NCI-H2107 (cell line): Measurements from ENCODE around the gene PGA3.
"Not testable (repeated sequence)": the region's sequence is repeated elsewhere in the genome, so short reads cannot be mapped to it uniquely, and the experiment has no call there.

Experiments
- DNase-seq: peaks from one replicate; lab custom pipeline; 2025; lab: John Stamatoyannopoulos, UW

Gene PGA3

DNA sequence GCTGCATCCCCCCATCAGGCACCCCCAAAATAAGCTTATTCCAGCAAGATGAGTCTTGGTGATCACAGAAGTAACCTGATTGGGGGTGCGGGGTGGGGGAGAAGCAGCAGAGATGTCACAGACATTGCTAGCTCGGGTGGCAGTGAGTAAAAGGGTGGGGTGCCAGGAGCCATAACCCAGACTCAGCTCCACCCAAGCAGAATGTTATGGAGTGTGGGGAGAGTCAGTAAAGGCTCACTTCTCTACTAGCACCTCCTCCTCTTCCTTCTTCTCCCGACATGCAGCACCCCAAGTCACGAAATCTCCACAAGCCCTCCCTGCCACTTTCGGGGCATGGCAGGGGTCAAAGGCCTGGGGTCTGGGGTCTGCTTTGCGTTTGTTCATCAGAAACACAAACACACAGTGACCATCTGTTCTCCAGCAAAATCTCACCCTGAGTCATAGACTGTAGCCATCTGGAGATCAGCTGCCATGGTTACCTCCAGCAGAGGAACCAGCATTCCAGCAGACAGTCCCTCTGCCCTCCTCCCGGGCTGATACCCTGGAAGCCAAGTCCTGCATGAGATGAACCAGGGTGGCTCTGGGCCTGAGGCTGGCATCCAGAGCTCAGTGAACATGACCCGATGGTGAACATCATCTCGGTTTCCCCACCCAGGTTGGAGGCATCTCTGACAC, 4.5 kb downstream of the PGA3 start:
- DNase-seq, result not testable (repeated sequence)

DNA sequence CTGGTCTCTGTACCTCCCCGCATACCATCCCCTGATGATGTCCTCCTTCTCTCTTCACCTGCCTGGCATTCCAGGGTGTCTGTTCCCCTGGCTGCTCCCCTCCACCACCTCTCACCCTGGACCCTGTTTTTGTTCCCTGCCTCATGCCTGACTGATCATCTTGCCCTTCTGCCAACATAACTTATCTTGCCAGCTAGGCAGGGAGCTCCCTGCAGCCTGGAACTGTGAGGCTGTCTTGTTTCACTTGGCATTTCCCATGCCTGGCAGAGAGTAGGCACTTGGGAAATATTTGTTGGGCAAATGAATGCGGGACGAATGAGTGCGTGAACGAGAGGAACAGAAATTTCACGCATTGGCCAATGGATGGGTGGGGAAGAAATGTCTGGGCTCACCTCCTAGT, 7.3 kb downstream of the PGA3 start:
- DNase-seq, result not testable (repeated sequence)

DNA sequence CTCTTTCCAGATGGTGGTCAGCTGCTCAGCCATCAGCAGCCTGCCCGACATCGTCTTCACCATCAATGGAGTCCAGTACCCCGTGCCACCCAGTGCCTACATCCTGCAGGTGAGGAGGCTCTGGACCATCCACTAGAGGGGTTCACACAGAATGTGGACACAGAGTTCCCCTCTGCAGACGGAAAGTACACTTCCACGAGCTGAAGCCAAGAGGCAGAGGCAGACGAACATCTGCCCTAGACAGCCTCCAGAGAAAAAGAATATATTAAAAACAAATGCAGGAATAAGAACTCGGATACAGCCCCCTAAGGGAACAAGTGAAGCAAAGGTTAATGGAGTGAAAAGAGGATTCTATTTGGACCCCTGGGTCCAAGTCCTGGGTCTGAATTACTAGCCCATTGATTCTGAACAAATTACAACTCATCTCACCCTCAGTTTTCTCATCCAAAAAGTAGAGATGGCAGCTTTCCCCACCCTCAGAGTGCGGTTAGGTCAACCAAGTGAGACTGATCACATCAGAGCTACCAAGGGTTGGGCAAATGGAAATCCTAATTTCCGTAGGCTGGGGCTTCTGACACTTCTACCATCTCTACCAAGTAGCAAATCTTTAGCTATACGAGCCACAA, 8.1 kb downstream of the PGA3 start:
- DNase-seq, result not testable (repeated sequence)

DNA sequence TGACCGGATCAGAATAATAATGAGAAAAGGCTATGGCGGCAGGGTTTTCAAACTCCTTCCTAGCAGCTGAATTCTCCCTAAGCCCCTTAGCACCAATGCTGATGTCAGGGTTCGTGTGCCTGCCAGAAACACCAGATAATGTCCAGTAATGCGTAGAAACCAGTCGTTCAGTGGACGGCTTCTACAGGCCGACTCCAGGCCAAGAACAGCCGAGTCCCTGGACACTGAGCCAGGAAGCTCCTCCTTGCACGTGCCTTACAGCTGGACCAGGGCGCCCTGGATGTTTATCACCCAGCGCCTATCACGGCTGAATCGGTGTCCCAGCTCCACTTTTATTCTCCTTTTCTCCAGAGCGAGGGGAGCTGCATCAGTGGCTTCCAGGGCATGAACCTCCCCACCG, 8.9 kb downstream of the PGA3 start:
- not testable (repeated sequence) for DNase-seq

DNA sequence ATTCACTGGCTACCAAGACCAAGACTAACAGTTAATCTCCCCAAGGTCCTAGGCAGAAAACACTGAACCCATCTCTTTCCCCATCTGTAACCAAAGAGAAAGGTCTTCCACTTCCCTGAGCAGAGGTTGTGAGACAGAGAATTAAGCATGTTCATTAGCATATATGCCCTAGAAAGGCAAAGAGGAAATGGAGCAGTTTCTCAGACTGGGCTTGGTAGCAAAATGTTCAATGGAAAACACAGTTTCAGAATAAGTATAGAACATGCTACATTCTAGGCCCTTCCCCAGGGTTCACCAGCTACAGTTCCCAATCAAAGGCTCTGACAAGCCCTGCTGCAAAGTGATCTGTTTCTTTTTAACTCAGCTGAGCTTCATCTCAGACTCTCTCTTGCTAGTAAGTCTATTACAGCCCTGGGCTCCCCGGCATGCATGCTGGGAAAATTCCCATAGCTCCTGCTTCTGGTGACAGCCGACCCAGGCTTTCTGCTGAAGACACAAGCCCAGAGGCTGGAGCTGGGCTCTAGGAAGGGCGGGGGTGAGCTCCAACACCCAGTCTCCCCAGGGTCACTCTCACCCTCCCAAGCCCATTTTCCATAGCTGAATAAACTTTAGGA, 10.5 kb downstream of the PGA3 start:
- DNase-seq, result not testable (repeated sequence)

DNA sequence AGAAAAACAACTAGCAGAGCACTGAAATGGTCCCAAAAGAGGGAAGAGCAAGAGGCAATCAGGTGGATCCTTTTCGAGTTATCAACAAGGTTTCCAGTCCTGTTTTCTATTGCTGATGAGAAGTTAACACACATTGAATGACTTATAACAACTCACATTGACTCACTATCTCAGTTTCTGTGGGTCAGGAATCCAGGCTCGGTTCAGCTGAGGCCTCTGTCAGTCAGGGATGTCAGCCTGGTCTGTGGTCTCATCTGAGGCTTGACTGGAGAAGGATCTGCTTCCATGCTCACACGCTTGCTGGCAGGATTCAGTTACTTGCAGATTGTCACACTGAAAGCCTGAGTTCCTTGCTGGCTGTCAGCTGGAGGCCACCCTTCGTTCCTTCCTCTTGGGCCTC, 15.0 kb downstream of the PGA3 start:
- DNase-seq, result not testable (repeated sequence)

DNA sequence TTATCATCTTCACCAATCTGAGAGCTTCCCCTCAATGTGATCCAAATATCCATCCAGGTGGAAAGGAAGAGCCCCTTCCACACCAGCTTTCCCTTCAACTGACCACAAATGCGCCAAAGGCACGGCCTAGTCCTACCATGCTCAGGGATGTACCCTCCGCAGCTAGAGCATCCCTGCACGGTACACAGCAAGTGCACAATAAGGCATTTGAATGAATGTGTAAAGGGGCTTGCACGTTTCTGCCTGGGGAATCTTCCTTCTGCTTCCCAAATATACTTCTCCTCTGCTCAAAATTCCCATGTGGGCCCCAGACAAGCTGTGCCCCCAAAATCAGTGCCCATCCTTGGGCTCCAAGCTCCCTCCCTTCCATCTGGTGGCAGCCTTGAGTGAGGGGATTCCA, 15.7 kb downstream of the PGA3 start:
- not testable (repeated sequence) for DNase-seq

DNA sequence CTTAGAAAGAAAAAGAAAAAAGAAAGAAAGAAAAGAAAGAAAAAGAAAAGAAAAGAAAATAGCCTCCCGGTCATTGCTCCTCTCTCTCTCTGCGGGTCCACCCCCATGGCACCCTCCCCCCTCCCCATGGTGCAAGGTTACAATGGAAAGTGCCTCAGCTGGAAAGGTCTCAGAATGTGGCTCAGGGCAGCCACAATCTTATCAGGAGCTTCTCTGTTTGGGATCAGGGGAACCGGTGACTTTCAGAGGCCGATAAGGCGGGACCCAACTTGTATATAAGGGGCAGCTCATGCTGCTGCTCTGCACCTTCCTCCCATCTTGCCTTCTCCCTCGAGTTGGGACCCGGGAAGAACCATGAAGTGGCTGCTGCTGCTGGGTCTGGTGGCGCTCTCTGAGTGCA, 18.7 kb downstream of the PGA3 start, which contains the start of gene PGA4:
Gene PGA4 (plus strand): TSS at position 301 of the 400 bp plus-strand sequence. CDS start 54 bp downstream, at position 355.
- not testable (repeated sequence) for DNase-seq

DNA sequence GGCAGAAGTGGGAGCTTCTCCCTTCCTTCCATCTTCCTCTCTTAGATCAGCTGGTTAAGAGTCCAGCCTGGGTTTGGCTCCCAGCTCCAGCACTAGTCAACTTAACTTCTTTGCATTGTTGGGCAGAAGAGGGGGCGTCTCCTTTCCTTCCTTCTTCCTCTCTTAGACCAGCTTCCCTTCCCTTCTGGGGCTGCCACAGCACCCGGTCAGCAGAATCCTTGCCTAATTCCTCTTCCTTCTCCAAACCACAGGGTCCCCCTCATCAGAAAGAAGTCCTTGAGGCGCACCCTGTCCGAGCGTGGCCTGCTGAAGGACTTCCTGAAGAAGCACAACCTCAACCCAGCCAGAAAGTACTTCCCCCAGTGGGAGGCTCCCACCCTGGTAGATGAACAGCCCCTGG, 19.4 kb downstream of the PGA3 start:
- not testable (repeated sequence) for DNase-seq

DNA sequence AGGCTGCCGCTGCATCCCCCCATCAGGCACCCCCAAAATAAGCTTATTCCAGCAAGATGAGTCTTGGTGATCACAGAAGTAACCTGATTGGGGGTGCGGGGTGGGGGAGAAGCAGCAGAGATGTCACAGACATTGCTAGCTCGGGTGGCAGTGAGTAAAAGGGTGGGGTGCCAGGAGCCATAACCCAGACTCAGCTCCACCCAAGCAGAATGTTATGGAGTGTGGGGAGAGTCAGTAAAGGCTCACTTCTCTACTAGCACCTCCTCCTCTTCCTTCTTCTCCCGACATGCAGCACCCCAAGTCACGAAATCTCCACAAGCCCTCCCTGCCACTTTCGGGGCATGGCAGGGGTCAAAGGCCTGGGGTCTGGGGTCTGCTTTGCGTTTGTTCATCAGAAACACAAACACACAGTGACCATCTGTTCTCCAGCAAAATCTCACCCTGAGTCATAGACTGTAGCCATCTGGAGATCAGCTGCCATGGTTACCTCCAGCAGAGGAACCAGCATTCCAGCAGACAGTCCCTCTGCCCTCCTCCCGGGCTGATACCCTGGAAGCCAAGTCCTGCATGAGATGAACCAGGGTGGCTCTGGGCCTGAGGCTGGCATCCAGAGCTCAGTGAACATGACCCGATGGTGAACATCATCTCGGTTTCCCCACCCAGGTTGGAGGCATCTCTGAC, 23.3 kb downstream of the PGA3 start:
- DNase-seq, result not testable (repeated sequence)

DNA sequence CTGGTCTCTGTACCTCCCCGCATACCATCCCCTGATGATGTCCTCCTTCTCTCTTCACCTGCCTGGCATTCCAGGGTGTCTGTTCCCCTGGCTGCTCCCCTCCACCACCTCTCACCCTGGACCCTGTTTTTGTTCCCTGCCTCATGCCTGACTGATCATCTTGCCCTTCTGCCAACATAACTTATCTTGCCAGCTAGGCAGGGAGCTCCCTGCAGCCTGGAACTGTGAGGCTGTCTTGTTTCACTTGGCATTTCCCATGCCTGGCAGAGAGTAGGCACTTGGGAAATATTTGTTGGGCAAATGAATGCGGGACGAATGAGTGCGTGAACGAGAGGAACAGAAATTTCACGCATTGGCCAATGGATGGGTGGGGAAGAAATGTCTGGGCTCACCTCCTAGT, 26.1 kb downstream of the PGA3 start:
- not testable (repeated sequence) for DNase-seq

DNA sequence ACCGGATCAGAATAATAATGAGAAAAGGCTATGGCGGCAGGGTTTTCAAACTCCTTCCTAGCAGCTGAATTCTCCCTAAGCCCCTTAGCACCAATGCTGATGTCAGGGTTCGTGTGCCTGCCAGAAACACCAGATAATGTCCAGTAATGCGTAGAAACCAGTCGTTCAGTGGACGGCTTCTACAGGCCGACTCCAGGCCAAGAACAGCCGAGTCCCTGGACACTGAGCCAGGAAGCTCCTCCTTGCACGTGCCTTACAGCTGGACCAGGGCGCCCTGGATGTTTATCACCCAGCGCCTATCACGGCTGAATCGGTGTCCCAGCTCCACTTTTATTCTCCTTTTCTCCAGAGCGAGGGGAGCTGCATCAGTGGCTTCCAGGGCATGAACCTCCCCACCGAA, 27.7 kb downstream of the PGA3 start:
- DNase-seq, result not testable (repeated sequence)

DNA sequence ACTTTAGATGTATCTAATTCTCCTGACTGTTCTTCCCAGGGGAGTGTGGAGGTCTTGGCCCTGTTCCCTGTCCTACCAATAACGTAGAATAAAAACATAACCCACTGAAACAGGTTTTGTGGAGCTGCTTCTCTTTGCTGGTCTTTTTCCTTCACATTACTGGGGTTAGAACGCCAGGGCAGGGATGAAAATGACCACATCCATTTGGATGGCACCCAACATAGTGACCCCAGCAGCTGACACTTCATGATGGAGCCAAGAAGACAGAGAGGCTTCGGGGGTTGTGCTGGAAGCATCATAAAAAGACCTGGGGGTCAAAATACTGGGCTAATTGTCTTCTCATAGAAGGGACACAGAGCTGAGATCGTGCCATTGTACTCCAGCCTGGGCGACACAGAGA, 28.3 kb downstream of the PGA3 start:
- not testable (repeated sequence) for DNase-seq

DNA sequence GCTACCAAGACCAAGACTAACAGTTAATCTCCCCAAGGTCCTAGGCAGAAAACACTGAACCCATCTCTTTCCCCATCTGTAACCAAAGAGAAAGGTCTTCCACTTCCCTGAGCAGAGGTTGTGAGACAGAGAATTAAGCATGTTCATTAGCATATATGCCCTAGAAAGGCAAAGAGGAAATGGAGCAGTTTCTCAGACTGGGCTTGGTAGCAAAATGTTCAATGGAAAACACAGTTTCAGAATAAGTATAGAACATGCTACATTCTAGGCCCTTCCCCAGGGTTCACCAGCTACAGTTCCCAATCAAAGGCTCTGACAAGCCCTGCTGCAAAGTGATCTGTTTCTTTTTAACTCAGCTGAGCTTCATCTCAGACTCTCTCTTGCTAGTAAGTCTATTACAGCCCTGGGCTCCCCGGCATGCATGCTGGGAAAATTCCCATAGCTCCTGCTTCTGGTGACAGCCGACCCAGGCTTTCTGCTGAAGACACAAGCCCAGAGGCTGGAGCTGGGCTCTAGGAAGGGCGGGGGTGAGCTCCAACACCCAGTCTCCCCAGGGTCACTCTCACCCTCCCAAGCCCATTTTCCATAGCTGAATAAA, 29.3 kb downstream of the PGA3 start:
- not testable (repeated sequence) for DNase-seq

DNA sequence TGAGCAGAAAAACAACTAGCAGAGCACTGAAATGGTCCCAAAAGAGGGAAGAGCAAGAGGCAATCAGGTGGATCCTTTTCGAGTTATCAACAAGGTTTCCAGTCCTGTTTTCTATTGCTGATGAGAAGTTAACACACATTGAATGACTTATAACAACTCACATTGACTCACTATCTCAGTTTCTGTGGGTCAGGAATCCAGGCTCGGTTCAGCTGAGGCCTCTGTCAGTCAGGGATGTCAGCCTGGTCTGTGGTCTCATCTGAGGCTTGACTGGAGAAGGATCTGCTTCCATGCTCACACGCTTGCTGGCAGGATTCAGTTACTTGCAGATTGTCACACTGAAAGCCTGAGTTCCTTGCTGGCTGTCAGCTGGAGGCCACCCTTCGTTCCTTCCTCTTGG, 33.8 kb downstream of the PGA3 start:
- not testable (repeated sequence) for DNase-seq

DNA sequence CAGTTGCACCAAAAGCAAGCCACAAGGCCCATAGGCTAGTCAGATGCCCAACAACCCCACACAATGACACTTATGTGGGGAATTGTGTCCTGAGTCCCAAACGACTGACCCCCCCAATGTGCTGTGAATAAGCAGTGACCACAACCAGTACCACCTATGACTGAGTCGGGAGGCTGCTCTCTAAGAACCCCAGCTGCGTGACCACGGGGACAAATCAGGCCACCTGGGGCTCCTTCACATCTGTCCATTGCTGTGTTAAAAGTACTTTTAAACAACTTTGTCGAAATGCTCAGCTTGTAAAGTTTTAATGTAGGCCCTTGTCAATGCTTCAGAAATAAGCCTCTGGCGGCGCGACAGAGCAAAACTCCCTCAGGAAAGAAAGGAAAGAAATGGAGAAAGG, 37.0 kb downstream of the PGA3 start:
- not testable (repeated sequence) for DNase-seq

DNA sequence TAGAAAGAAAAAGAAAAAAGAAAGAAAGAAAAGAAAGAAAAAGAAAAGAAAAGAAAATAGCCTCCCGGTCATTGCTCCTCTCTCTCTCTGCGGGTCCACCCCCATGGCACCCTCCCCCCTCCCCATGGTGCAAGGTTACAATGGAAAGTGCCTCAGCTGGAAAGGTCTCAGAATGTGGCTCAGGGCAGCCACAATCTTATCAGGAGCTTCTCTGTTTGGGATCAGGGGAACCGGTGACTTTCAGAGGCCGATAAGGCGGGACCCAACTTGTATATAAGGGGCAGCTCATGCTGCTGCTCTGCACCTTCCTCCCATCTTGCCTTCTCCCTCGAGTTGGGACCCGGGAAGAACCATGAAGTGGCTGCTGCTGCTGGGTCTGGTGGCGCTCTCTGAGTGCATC, 37.6 kb downstream of the PGA3 start, which contains the start of gene PGA5:
Gene PGA5 (plus strand): TSS at position 301 of the 400 bp plus-strand sequence. CDS start 52 bp downstream, at position 353.
- DNase-seq, result not testable (repeated sequence)

DNA sequence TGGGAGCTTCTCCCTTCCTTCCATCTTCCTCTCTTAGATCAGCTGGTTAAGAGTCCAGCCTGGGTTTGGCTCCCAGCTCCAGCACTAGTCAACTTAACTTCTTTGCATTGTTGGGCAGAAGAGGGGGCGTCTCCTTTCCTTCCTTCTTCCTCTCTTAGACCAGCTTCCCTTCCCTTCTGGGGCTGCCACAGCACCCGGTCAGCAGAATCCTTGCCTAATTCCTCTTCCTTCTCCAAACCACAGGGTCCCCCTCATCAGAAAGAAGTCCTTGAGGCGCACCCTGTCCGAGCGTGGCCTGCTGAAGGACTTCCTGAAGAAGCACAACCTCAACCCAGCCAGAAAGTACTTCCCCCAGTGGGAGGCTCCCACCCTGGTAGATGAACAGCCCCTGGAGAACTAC, 38.2 kb downstream of the PGA3 start:
- not testable (repeated sequence) for DNase-seq

DNA sequence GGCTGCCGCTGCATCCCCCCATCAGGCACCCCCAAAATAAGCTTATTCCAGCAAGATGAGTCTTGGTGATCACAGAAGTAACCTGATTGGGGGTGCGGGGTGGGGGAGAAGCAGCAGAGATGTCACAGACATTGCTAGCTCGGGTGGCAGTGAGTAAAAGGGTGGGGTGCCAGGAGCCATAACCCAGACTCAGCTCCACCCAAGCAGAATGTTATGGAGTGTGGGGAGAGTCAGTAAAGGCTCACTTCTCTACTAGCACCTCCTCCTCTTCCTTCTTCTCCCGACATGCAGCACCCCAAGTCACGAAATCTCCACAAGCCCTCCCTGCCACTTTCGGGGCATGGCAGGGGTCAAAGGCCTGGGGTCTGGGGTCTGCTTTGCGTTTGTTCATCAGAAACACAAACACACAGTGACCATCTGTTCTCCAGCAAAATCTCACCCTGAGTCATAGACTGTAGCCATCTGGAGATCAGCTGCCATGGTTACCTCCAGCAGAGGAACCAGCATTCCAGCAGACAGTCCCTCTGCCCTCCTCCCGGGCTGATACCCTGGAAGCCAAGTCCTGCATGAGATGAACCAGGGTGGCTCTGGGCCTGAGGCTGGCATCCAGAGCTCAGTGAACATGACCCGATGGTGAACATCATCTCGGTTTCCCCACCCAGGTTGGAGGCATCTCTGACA, 42.1 kb downstream of the PGA3 start:
- DNase-seq, result not testable (repeated sequence)

DNA sequence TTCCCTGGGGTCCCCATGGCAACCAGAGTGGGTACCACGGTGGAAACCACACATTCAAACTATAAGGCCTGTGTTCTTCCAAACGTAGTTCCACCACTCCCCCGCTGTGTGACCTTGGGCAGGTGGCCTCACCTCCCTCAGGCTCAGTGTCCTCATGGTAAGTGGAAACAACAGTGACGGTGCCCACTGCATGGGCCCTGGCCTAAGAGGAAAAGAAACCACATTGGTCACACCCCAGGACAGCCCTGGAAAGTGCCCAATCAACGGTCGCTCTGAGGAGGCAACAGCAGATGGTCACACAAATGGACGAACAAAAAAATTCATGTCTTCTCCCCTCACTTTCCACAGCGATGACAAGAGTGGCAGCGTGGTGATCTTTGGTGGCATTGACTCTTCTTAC, 44.8 kb downstream of the PGA3 start:
- DNase-seq, result not testable (repeated sequence)

DNA sequence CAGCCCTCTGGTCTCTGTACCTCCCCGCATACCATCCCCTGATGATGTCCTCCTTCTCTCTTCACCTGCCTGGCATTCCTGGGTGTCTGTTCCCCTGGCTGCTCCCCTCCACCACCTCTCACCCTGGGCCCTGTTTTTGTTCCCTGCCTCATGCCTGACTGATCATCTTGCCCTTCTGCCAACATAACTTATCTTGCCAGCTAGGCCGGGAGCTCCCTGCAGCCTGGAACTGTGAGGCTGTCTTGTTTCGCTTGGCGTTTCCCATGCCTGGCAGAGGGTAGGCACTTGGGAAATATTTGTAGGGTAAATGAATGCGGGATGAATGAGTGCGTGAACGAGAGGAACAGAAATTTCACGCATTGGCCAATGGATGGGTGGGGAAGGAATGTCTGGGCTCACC, 45.9 kb downstream of the PGA3 start:
- not testable (repeated sequence) for DNase-seq
